Measurements from ENCODE around the gene LILRA6. TPM values are rescaled to one million over a fixed set of nuclear protein-coding genes. Genes with fewer than 3 reads are reported as not detected.

LILRA6 gene
- total RNA-seq, 1 donor from 2014 or later, result not detected

GRCh38 chr19:54255105-54255775 lies 12.7 kb upstream of the LILRA6 start:
- TF ChIP-seq CTCF (IDR thresholded peaks at IDR 0.05), result no peak
- DNase-seq (ENCODE audit: low spot score), result peak; percentile 82
- H3K36me3 Mint-ChIP-seq (ENCODE audit: low read depth), result no peaks in the 10 kb centered on the region
- peaks cover 22% of the 10 kb centered on the region for H3K27me3 Mint-ChIP-seq (ENCODE audit: low read depth)
- no peak overlapping the region for H3K27ac Mint-ChIP-seq (ENCODE audit: unreplicated experiment)
- no peak overlapping the region for H3K4me3 Mint-ChIP-seq (ENCODE audit: unreplicated experiment)
- H3K9me3 Mint-ChIP-seq (ENCODE audit: low read depth), result no peaks in the 10 kb centered on the region
- no peaks in the 10 kb centered on the region for H3K4me1 Mint-ChIP-seq (ENCODE audit: low read depth)

- TF ChIP-seq CTCF (IDR thresholded peaks at IDR 0.05), result no peak
- Mint-ChIP-seq H3K36me3 (ENCODE audit: low read depth) (no peaks in the 10 kb centered on the region), H3K27me3 (ENCODE audit: low read depth) (peaks cover 24% of the 10 kb centered on the region), H3K4me1 (ENCODE audit: low read depth) (no peaks in the 10 kb centered on the region), H3K4me3 (ENCODE audit: unreplicated experiment) (no peak overlapping the region), H3K27ac (ENCODE audit: unreplicated experiment) (no peak overlapping the region), H3K9me3 (ENCODE audit: low read depth) (no peaks in the 10 kb centered on the region)
- peak; percentile 77 for DNase-seq (ENCODE audit: low spot score)
Measured at GRCh38 chr19:54254195-54254906, 11.8 kb upstream of the LILRA6 start.

DNA sequence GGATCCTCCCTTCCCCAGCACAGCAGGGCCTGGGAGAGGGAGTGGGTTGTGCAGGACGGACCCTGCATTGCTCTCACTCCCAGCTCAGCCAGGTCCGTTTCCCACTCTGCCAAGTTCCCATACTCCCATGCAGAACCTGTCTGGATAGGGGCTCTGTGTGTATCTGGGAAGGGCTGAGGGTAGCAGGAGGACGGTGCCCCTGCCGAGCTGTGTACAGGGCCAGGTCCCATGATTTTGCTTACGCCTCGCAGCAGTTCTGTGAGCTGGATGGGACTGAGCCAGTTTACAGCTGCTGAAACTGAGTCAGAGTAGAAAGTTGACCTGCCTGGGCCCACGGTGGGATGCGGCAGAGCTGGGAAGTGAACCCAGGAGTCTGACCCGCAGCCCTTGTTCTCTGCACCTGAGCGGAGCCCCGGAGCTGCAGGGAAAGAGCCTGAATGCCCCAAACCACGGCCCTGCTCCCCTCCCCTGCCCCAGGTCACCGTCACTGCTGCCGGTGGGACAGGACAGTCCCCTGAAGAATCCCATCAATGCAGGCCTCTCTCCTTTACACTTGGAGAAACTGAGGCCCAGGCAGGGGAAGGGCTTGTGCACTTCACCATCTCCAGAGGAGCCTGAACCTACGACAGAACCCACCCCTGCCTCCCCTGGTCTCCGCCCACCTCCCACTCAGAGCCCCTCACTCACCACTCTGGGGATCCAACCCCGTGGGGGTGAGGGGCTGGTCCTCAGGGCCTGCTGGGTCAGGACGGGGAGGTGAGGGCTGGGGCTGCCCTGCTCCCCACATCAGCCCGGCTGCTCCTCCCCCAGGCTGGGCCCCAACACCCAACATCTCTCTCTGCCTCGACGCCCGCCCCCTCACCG lies 11.0 kb upstream of the LILRA6 start:
- Mint-ChIP-seq H3K36me3 (ENCODE audit: low read depth) (no peaks in the 10 kb centered on the region), H3K27me3 (ENCODE audit: low read depth) (peaks cover 25% of the 10 kb centered on the region), H3K27ac (ENCODE audit: unreplicated experiment) (no peak overlapping the region), H3K4me3 (ENCODE audit: unreplicated experiment) (no peak overlapping the region), H3K4me1 (ENCODE audit: low read depth) (no peaks in the 10 kb centered on the region), H3K9me3 (ENCODE audit: low read depth) (no peaks in the 10 kb centered on the region)
- no peak for TF ChIP-seq CTCF (IDR thresholded peaks at IDR 0.05)
- DNase-seq (ENCODE audit: low spot score), result peak; percentile 79

DNA sequence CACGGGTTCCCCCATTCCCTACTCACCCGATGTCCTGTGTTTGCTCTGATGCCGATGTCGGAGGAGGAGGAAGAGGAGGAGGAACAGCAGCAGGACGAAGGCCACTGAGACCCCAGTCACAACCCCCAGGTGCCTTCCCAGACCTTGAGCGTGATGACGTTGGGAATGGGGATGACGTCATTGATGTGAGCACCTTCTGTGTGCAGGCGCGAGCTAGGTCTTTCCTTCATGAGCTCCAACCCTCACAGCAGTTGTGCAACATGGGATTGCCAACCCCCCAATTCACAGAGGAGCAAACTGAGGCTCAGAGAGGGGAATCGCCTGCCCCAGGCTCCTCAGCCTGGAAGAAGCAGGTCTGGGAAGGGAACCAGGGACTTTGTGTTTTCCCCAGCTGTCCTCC lies 10.3 kb upstream of the LILRA6 start:
- peaks cover 1% of the 10 kb centered on the region for H3K4me1 Mint-ChIP-seq (ENCODE audit: low read depth)
- H3K4me3 Mint-ChIP-seq (ENCODE audit: unreplicated experiment), result no peak overlapping the region
- H3K36me3 Mint-ChIP-seq (ENCODE audit: low read depth), result no peaks in the 10 kb centered on the region
- no peaks in the 10 kb centered on the region for H3K9me3 Mint-ChIP-seq (ENCODE audit: low read depth)
- peaks cover 25% of the 10 kb centered on the region for H3K27me3 Mint-ChIP-seq (ENCODE audit: low read depth)
- TF ChIP-seq CTCF (IDR thresholded peaks at IDR 0.05), result no peak
- DNase-seq (ENCODE audit: low spot score), result peak; percentile 49
- no peak overlapping the region for H3K27ac Mint-ChIP-seq (ENCODE audit: unreplicated experiment)

DNA sequence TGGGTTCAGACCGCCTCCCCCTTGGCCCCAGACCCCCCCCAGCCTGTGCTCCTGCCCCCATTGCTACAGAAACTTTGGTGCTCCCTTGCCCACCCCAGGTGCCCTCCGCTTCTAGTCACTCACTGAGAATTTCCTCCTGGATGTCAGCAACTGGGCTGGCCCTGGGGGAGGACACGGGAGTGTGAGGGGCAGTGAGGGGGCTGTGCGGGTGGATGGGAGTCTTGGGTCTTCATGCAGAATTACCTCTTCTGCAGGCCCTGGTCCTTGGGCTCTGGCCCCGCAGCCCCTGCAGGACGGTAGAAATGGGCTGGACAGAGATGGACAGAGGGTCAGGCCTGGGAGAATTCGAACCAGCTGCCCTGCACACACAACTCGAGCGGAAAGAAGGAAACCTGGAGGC lies 9.7 kb upstream of the LILRA6 start:
- no peak overlapping the region for H3K4me3 Mint-ChIP-seq (ENCODE audit: unreplicated experiment)
- peaks cover 3% of the 10 kb centered on the region for H3K4me1 Mint-ChIP-seq (ENCODE audit: low read depth)
- peaks cover 22% of the 10 kb centered on the region for H3K27me3 Mint-ChIP-seq (ENCODE audit: low read depth)
- peak; percentile 82 for DNase-seq (ENCODE audit: low spot score)
- TF ChIP-seq CTCF (IDR thresholded peaks at IDR 0.05), result no peak
- H3K27ac Mint-ChIP-seq (ENCODE audit: unreplicated experiment), result no peak overlapping the region
- H3K9me3 Mint-ChIP-seq (ENCODE audit: low read depth), result no peaks in the 10 kb centered on the region
- no peaks in the 10 kb centered on the region for H3K36me3 Mint-ChIP-seq (ENCODE audit: low read depth)
